HUES48 (cell line): ENCODE data around the gene UBE2E1.

Experiments
- H3K27ac ChIP-seq: one replicate; pipeline ENCODE4 v1.7.0; 2013; ENCODE audit warnings: low read depth, low read length, inconsistent platforms
- H3K27me3 ChIP-seq: 2 replicates; pipeline ENCODE4 v1.6.1; 2013; ENCODE audit warnings: mild to moderate bottlenecking, low read length; ENCODE audit not compliant: control insufficient read depth, insufficient read depth
- H3K36me3 ChIP-seq: 2 replicates; pipeline ENCODE4 v1.6.1; 2013; ENCODE audit warnings: low read length; ENCODE audit not compliant: control insufficient read depth, insufficient read depth
- H3K4me1 ChIP-seq: 2 replicates; pipeline ENCODE4 v1.6.1; 2013; ENCODE audit warnings: mild to moderate bottlenecking, low read length; ENCODE audit not compliant: control insufficient read depth, insufficient read depth
- H3K4me3 ChIP-seq: 2 replicates; pipeline ENCODE4 v1.5.1; 2013; ENCODE audit warnings: mild to moderate bottlenecking, low read depth, low read length
- H3K9ac ChIP-seq: 2 replicates; pipeline ENCODE4 v1.6.1; 2013; ENCODE audit warnings: mild to moderate bottlenecking, low read depth, low read length, moderate library complexity
- H3K9me3 ChIP-seq: 2 replicates; pipeline ENCODE4 v1.6.1; 2013; ENCODE audit warnings: low read length; ENCODE audit not compliant: control insufficient read depth, insufficient read depth

UBE2E1 gene

GRCh38 chr3:23882487-23882918 is 76.7 kb downstream of the UBE2E1 start:
- no peak overlapping the region for H3K4me3 ChIP-seq
- H3K36me3 ChIP-seq: peaks cover 6% of the 10 kb centered on the region; the same call in 1 of the 2 replicates
- no peaks in the 10 kb centered on the region for H3K27me3 ChIP-seq
- H3K27ac ChIP-seq: no peak overlapping the region
- H3K4me1 ChIP-seq: no peaks in the 10 kb centered on the region
- H3K9me3 ChIP-seq: peaks cover 7% of the 10 kb centered on the region; the same call in 1 of the 2 replicates
- H3K9ac ChIP-seq: no peak overlapping the region

DNA sequence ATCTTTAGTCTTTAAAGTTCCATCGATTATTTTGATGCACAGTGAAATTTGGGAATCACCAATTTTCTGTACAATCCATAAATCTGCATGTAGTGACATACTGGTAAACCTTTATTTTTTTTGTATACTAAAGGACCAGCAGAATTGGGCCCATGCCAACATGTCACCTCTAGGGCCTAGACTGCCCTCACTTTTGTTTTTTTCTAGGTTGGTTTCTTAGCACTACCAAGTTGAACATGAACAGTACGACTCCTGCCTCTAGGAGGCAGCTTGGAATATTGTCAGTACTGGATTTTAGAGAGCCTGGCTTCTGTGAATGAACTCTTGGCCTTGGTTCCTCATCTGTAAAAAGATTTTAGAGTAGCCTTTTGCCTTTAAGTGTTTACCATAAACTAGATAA is 78.7 kb downstream of the UBE2E1 start:
- H3K27me3 ChIP-seq: no peaks in the 10 kb centered on the region
- no peaks in the 10 kb centered on the region for H3K4me1 ChIP-seq
- H3K9me3 ChIP-seq: no peaks in the 10 kb centered on the region
- no peak overlapping the region for H3K27ac ChIP-seq
- no peak overlapping the region for H3K4me3 ChIP-seq
- no peak overlapping the region for H3K9ac ChIP-seq
- peaks cover 14% of the 10 kb centered on the region for H3K36me3 ChIP-seq

DNA sequence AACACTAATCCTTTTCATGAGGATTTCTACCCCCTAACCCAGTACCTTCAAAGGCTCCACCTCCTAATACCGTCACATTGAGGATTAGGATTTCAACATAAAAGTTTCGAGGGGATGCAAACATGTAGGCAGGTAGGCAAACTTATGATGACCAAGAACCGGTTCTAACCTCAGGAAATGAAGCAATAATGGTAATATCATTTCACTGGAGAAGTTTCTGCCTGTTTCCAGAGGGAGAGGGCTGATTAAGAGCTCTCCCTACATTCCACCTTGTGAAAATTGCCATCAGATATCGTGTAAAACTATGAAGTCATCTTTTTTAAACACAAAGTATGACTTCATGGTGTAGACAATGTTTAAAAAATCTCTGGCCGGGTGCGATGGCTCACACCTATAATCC is 79.5 kb downstream of the UBE2E1 start:
- Histone ChIP-seq H3K27me3 (no peaks in the 10 kb centered on the region), H3K4me1 (no peaks in the 10 kb centered on the region), H3K9ac (no peak overlapping the region), H3K9me3 (no peaks in the 10 kb centered on the region), H3K36me3 (peaks cover 21% of the 10 kb centered on the region), H3K4me3 (no peak overlapping the region), H3K27ac (no peak overlapping the region)

GRCh38 chr3:23886311-23886710 is 80.6 kb downstream of the UBE2E1 start:
- no peak overlapping the region for H3K27ac ChIP-seq
- no peaks in the 10 kb centered on the region for H3K27me3 ChIP-seq
- H3K4me3 ChIP-seq: no peak overlapping the region
- H3K9me3 ChIP-seq: no peaks in the 10 kb centered on the region
- no peak overlapping the region for H3K9ac ChIP-seq
- H3K4me1 ChIP-seq: no peaks in the 10 kb centered on the region
- H3K36me3 ChIP-seq: peaks cover 32% of the 10 kb centered on the region

GRCh38 chr3:23888617-23889228 is 83.0 kb downstream of the UBE2E1 start:
- Histone ChIP-seq H3K27me3 (no peaks in the 10 kb centered on the region), H3K9me3 (no peaks in the 10 kb centered on the region), H3K4me1 (peaks cover 14% of the 10 kb centered on the region), H3K4me3 (no peak overlapping the region), H3K27ac (no peak overlapping the region), H3K9ac (no peak overlapping the region), H3K36me3 (peaks cover 45% of the 10 kb centered on the region)

- Histone ChIP-seq H3K4me1 (peaks cover 14% of the 10 kb centered on the region), H3K36me3 (peaks cover 45% of the 10 kb centered on the region), H3K27ac (no peak overlapping the region), H3K4me3 (no peak overlapping the region), H3K9ac (no peak overlapping the region), H3K9me3 (no peaks in the 10 kb centered on the region), H3K27me3 (no peaks in the 10 kb centered on the region)
These were observed 83.6 kb downstream of the UBE2E1 start for GRCh38 chr3:23889386-23889785.

DNA sequence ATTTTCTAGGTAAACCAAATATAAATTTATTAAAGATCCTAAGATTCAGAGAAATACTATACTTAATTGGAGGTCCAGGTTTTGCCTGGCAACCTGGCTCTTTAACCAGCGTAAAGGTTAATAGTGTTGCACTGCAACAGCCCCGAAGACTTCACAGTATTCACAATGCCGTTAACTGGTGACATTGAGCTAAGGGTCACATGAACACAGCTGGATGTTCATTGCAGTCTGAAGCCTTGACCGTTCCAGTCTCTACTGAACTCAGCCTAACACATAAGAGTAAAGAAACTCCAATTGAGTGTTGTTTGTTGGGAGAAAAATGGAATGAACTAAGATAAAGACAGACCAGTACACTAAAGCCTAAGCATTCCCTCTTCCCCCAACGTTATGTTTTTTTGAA is 84.2 kb downstream of the UBE2E1 start:
- Histone ChIP-seq H3K27ac (no peak overlapping the region), H3K27me3 (no peaks in the 10 kb centered on the region), H3K4me1 (peaks cover 14% of the 10 kb centered on the region), H3K9me3 (no peaks in the 10 kb centered on the region), H3K36me3 (peaks cover 45% of the 10 kb centered on the region), H3K9ac (no peak overlapping the region), H3K4me3 (no peak overlapping the region)

DNA sequence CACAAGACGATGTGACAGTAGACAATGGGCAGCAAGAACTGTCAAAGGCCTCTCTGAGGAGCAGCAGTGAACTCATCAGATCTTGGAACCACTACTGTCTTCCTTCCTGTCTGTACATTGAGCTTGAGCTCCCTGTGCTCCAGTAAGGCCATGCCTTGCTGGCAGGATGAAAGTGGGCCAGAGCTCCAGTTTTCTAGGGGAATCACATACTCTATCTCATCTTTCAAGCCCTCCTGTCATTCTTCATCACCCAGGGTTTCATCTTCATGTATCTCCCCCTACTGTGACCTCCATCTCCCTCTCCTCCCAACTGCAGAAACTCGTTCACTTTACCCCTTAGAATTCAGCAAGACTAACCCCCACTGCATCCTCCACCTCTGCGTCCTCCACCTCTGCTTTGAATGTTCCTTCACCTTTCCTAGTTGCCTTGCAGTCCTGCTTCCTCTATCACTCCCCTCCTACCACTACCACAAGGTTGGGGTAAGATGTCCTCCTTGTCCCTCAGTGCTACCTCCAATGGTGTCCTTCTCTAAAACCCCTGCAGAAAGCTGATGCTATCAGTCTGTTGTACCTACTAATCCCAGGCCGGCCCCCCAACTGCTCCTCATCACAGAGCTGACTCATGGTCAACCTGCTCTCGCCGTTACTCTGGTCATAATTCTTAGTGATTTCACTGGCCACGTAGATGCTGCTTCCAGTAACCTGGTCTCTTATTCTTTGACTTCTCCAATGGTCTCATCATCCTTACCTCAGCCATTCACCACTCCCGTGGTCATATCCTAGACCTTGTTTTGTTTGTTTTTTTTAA is 88.7 kb downstream of the UBE2E1 start:
- H3K4me3 ChIP-seq: no peak overlapping the region
- H3K27ac ChIP-seq: no peak overlapping the region
- H3K4me1 ChIP-seq: peaks cover 14% of the 10 kb centered on the region
- H3K9me3 ChIP-seq: peaks cover 3% of the 10 kb centered on the region; the same call in 1 of the 2 replicates
- H3K27me3 ChIP-seq: no peaks in the 10 kb centered on the region
- H3K9ac ChIP-seq: no peak overlapping the region
- peaks cover 57% of the 10 kb centered on the region for H3K36me3 ChIP-seq

GRCh38 chr3:23895181-23895580 is 89.4 kb downstream of the UBE2E1 start:
- Histone ChIP-seq H3K36me3 (peaks cover 57% of the 10 kb centered on the region), H3K4me1 (peaks cover 14% of the 10 kb centered on the region), H3K9me3 (peaks cover 3% of the 10 kb centered on the region; the same call in 1 of the 2 replicates), H3K4me3 (no peak overlapping the region), H3K27me3 (no peaks in the 10 kb centered on the region), H3K27ac (no peak overlapping the region), H3K9ac (no peak overlapping the region)

GRCh38 chr3:23900744-23901143 is 95.0 kb downstream of the UBE2E1 start:
- H3K9ac ChIP-seq: no peak overlapping the region
- H3K27me3 ChIP-seq: no peaks in the 10 kb centered on the region
- H3K27ac ChIP-seq: no peak overlapping the region
- peaks cover 3% of the 10 kb centered on the region; the same call in 1 of the 2 replicates for H3K9me3 ChIP-seq
- H3K4me1 ChIP-seq: no peaks in the 10 kb centered on the region
- H3K4me3 ChIP-seq: no peak overlapping the region
- H3K36me3 ChIP-seq: peaks cover 44% of the 10 kb centered on the region

DNA sequence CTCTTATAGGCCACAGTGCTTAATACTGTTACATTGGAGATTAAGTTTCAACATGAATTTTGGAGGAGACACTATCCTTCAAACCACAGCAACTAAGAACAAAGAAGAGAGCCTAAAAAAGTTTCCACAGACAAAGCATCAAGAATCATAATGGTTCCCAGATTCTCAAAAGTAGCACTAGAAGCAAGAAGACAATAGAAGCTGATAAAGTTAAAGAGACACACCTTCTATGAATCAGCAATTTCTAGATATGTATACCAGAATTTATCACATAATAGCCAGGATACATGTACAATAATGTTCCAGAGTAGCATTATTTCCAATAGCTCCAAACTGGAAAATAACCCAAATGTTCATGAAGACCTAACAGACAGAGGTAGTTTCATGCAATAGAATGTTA is 98.8 kb downstream of the UBE2E1 start:
- H3K27ac ChIP-seq: no peak overlapping the region
- no peak overlapping the region for H3K9ac ChIP-seq
- H3K4me3 ChIP-seq: no peak overlapping the region
- H3K4me1 ChIP-seq: no peaks in the 10 kb centered on the region
- peaks cover 42% of the 10 kb centered on the region for H3K36me3 ChIP-seq
- no peaks in the 10 kb centered on the region for H3K27me3 ChIP-seq
- H3K9me3 ChIP-seq: no peaks in the 10 kb centered on the region
